PFSK-1 (cell line): ENCODE measurements around the gene PROSER3.

Experiments used
- FOXP2 ChIP-seq: optimal IDR thresholded peaks from 2 replicates; pipeline ENCODE3; 2011; ENCODE audit warnings: borderline replicate concordance, control low read depth, inconsistent platforms; ENCODE audit not compliant: insufficient read depth; ENCODE audit errors: extremely low read length, extremely low read depth
- POLR2AphosphoS5 ChIP-seq: IDR thresholded peaks from 2 replicates; pipeline ENCODE4 v1.6.1; 2012; ENCODE audit warnings: low read depth, mild to moderate bottlenecking, control low read depth, low read length, moderate library complexity
- REST ChIP-seq, 2 experiments: IDR thresholded peaks; 2 replicates each; pipeline versions ENCODE4 v1.6.1 to v1.8.0; 2011 to 2012; ENCODE audit warnings: low read depth in 2 of 2, low read length in 2 of 2, control low read depth in 1 of 2, inconsistent platforms in 1 of 2, mild to moderate bottlenecking in 1 of 2, moderate library complexity in 1 of 2; ENCODE audit not compliant: insufficient read depth in 1 of 2
- SIN3A ChIP-seq: IDR thresholded peaks from 2 replicates; pipeline ENCODE4 v1.6.1; 2012; ENCODE audit warnings: mild to moderate bottlenecking, low read length, moderate library complexity, borderline replicate concordance; ENCODE audit not compliant: insufficient read depth
- TAF1 ChIP-seq: IDR thresholded peaks from 2 replicates; pipeline ENCODE4 v1.6.1; 2012; ENCODE audit warnings: low read length, control low read depth, borderline replicate concordance; ENCODE audit not compliant: insufficient read depth

- no peak for TF ChIP-seq POLR2AphosphoS5
- TF ChIP-seq SIN3A, result no peak
- no peak for TF ChIP-seq REST (IDR thresholded peaks at IDR 0.05; ENCODE audit: insufficient read depth in 1 of 2, low read depth in 2 of 2, low read length in 2 of 2)
- no peak for TF ChIP-seq TAF1
- TF ChIP-seq FOXP2, result no peak
Observed at GRCh38 chr19:35793381-35794165, 35.6 kb downstream of the PROSER3 start.
